Right lobe of liver (tissue), 4 donors: ENCODE results near the gene DENND1B.

ENCODE experiments used
- POLR2A ChIP-seq: fragments of 450-650 bp; IDR thresholded peaks from one replicate; pipeline ENCODE4 v1.6.1; 2017; ENCODE audit warnings: antibody characterized with exemption, mild to moderate bottlenecking
- TF ChIP-seq, protein P1 (sequence below), 4 donors: fragments of 200-600 bp in 3 of 4; fragments of 450-650 bp in 1 of 4; IDR thresholded peaks; one replicate each; pipeline versions ENCODE4 v1.5.1 to v1.8.0; 2016 to 2022; ENCODE audit warnings: antibody characterized with exemption in 4 of 4, mild to moderate bottlenecking in 2 of 4
- donor health status: DM: no; HTN: no; CAD: no.
- donor health status: DM: no; HTN: no; CAD: no.
- donor health status: DM: no; HTN: yes; CAD: no.

GRCh38 chr1:197814306-197814705, 39.0 kb upstream of the DENND1B start:
- TF ChIP-seq POLR2A = no peak
- TF ChIP-seq, protein P1, sequence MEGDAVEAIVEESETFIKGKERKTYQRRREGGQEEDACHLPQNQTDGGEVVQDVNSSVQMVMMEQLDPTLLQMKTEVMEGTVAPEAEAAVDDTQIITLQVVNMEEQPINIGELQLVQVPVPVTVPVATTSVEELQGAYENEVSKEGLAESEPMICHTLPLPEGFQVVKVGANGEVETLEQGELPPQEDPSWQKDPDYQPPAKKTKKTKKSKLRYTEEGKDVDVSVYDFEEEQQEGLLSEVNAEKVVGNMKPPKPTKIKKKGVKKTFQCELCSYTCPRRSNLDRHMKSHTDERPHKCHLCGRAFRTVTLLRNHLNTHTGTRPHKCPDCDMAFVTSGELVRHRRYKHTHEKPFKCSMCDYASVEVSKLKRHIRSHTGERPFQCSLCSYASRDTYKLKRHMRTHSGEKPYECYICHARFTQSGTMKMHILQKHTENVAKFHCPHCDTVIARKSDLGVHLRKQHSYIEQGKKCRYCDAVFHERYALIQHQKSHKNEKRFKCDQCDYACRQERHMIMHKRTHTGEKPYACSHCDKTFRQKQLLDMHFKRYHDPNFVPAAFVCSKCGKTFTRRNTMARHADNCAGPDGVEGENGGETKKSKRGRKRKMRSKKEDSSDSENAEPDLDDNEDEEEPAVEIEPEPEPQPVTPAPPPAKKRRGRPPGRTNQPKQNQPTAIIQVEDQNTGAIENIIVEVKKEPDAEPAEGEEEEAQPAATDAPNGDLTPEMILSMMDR (IDR thresholded peaks at IDR 0.05) = no peak
